Mesenchymal stem cell (in vitro differentiated cells and primary cell): ENCODE results near the gene MOSMO.

Experiments used
- DNase-seq: peaks from one replicate; pipeline ENCODE4 v3.0.0-alpha.2; 2013
- H2AFZ ChIP-seq: one replicate; pipeline ENCODE4 v1.6.1; 2013; ENCODE audit warnings: low read depth, mild to moderate bottlenecking, control low read depth, inconsistent platforms, low read length, moderate library complexity
- H2AK5ac ChIP-seq: 2 replicates; pipeline ENCODE4 v1.6.1; 2013; ENCODE audit warnings: low read length, moderate library complexity, mild to moderate bottlenecking, inconsistent platforms; ENCODE audit not compliant: severe bottlenecking
- H2BK120ac ChIP-seq: one replicate; pipeline ENCODE4 v1.6.1; 2013; ENCODE audit warnings: low read depth, mild to moderate bottlenecking, inconsistent platforms, low read length, moderate library complexity
- H2BK12ac ChIP-seq, 2 experiments: one replicate each; pipeline ENCODE4 v1.6.1; 2013; ENCODE audit warnings: inconsistent platforms in 2 of 2, low read length in 2 of 2, mild to moderate bottlenecking in 2 of 2, moderate library complexity in 2 of 2, control low read depth in 1 of 2
- H2BK15ac ChIP-seq: one replicate; pipeline ENCODE4 v1.6.1; 2013; ENCODE audit warnings: mild to moderate bottlenecking, low read depth, inconsistent platforms; ENCODE audit not compliant: poor library complexity, severe bottlenecking
- H2BK5ac ChIP-seq: 2 replicates; pipeline ENCODE4 v1.6.1; 2013; ENCODE audit warnings: low read depth, mild to moderate bottlenecking, low read length, control low read depth, inconsistent platforms; ENCODE audit not compliant: poor library complexity, severe bottlenecking
- H3K14ac ChIP-seq, 2 experiments: one replicate each; pipeline ENCODE4 v1.6.1; 2013; ENCODE audit warnings: inconsistent platforms in 2 of 2, low read length in 2 of 2, control low read depth in 1 of 2, mild to moderate bottlenecking in 1 of 2, moderate library complexity in 1 of 2
- H3K18ac ChIP-seq, 2 experiments: one replicate each; pipeline ENCODE4 v1.6.1; 2013; ENCODE audit warnings: inconsistent platforms in 2 of 2, low read length in 2 of 2, control low read depth in 1 of 2, low read depth in 1 of 2, mild to moderate bottlenecking in 1 of 2
- H3K23ac ChIP-seq, 2 experiments: one replicate each; pipeline ENCODE4 v1.6.1; 2013; ENCODE audit warnings: inconsistent platforms in 2 of 2, low read length in 2 of 2, mild to moderate bottlenecking in 2 of 2, moderate library complexity in 2 of 2, control low read depth in 1 of 2
- H3K27ac ChIP-seq: 2 replicates; pipeline ENCODE4 v1.5.1; 2013; ENCODE audit warnings: mild to moderate bottlenecking, moderate library complexity, low read length, control low read depth, inconsistent platforms; ENCODE audit not compliant: poor library complexity, severe bottlenecking
- H3K27me3 ChIP-seq, 2 experiments: 2 replicates each; pipeline versions ENCODE4 v1.6.1 to v1.7.0; 2013; ENCODE audit warnings: low read length in 2 of 2, mild to moderate bottlenecking in 2 of 2, moderate library complexity in 2 of 2, control low read depth in 1 of 2, inconsistent platforms in 1 of 2; ENCODE audit not compliant: control insufficient read depth in 1 of 2, insufficient read depth in 1 of 2
- H3K36me3 ChIP-seq, 2 experiments: 2 replicates each; pipeline versions ENCODE4 v1.6.1 to v1.7.0; 2013; ENCODE audit warnings: low read length in 2 of 2, control low read depth in 1 of 2, inconsistent platforms in 1 of 2, low read depth in 1 of 2, mild to moderate bottlenecking in 1 of 2; ENCODE audit not compliant: insufficient read depth in 2 of 2, control insufficient read depth in 1 of 2
- H3K4ac ChIP-seq, 2 experiments: one replicate each; pipeline ENCODE4 v1.6.1; 2013; ENCODE audit warnings: inconsistent platforms in 2 of 2, low read length in 2 of 2, mild to moderate bottlenecking in 2 of 2, moderate library complexity in 2 of 2, control low read depth in 1 of 2, low read depth in 1 of 2
- H3K4me1 ChIP-seq: 2 replicates; pipeline ENCODE4 v1.6.1; 2013; ENCODE audit warnings: low read depth, low read length, control low read depth; ENCODE audit not compliant: control insufficient read depth, insufficient read depth
- H3K4me2 ChIP-seq: 2 replicates; pipeline ENCODE4 v1.6.1; 2013; ENCODE audit warnings: low read length, mild to moderate bottlenecking, inconsistent platforms; ENCODE audit not compliant: poor library complexity, severe bottlenecking
- H3K4me3 ChIP-seq, 2 experiments: 2 replicates each; pipeline versions ENCODE4 v1.5.1 to v1.7.0; 2013; ENCODE audit warnings: low read length in 2 of 2, mild to moderate bottlenecking in 2 of 2, control low read depth in 1 of 2, low read depth in 1 of 2; ENCODE audit not compliant: insufficient read depth in 1 of 2
- H3K79me1 ChIP-seq: replicated peaks from 2 replicates; pipeline ENCODE4 v1.6.1; 2013; ENCODE audit warnings: mild to moderate bottlenecking, control low read depth, low read length, inconsistent platforms; ENCODE audit not compliant: poor library complexity, severe bottlenecking
- H3K9ac ChIP-seq: 2 replicates; pipeline ENCODE4 v1.7.0; 2013; ENCODE audit warnings: mild to moderate bottlenecking, low read length, moderate library complexity
- H3K9me3 ChIP-seq: 2 replicates; pipeline ENCODE4 v1.7.0; 2013; ENCODE audit warnings: mild to moderate bottlenecking, low read length; ENCODE audit not compliant: control insufficient read depth
- H4K8ac ChIP-seq: one replicate; pipeline ENCODE4 v1.6.1; 2013; ENCODE audit warnings: inconsistent platforms, mild to moderate bottlenecking, low read length, moderate library complexity
- H4K91ac ChIP-seq: one replicate; pipeline ENCODE4 v1.6.1; 2013; ENCODE audit warnings: mild to moderate bottlenecking, low read length, inconsistent platforms
- WGBS: methylation state at CpG from one replicate; pipeline ENCODE4 v1.1.7; 2013; ENCODE audit warnings: mixed read lengths; 5-methylcytosine and 5-hydroxymethylcytosine counted together

The MOSMO gene

DNA sequence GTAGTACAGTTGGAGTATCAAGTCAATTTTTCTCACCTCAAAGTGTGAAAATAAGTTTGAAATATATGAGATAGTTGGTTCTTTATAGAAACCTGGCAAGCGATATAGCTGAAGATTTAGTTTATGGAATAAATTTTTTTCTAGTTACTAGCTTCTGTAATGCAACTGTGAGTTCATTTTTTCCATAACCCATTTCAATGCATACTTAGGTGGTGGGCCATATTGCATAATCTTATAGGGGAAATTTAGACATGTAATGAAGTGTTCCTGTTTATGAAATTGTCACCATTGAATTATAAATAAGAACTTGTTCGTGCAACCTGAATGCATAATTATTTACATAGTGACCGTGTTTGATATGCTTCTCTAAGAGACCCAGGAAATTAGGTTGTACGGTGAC, 9.0 kb downstream of the MOSMO start:
- H3K4me2 ChIP-seq: no peak overlapping the region
- H2BK5ac ChIP-seq: no peak overlapping the region
- H2BK120ac ChIP-seq: no peak overlapping the region
- H3K9ac ChIP-seq: no peak overlapping the region
- no peak overlapping the region for H2BK12ac ChIP-seq
- no peak overlapping the region for H4K91ac ChIP-seq
- H3K4me3 ChIP-seq: no peak overlapping the region
- peaks cover 16% of the 10 kb centered on the region for H3K79me1 ChIP-seq
- no peak overlapping the region for H3K18ac ChIP-seq
- no peak overlapping the region for H3K4ac ChIP-seq
- H2AK5ac ChIP-seq: no peak overlapping the region
- no peak overlapping the region for H3K27ac ChIP-seq
- H3K14ac ChIP-seq: no peak overlapping the region
- no peak overlapping the region for H2BK15ac ChIP-seq
- H3K4me1 ChIP-seq: no peaks in the 10 kb centered on the region
- H3K36me3 ChIP-seq: no peaks in the 10 kb centered on the region
- no peaks in the 10 kb centered on the region for H3K27me3 ChIP-seq
- no peak for DNase-seq
- no CpG with 5 or more reads among the region's 4 CpGs for whole genome bisulfite sequencing
- H3K9me3 ChIP-seq: no peaks in the 10 kb centered on the region
- H2AFZ ChIP-seq: no peak overlapping the region
- no peak overlapping the region for H3K23ac ChIP-seq
- H4K8ac ChIP-seq: no peak overlapping the region

DNA sequence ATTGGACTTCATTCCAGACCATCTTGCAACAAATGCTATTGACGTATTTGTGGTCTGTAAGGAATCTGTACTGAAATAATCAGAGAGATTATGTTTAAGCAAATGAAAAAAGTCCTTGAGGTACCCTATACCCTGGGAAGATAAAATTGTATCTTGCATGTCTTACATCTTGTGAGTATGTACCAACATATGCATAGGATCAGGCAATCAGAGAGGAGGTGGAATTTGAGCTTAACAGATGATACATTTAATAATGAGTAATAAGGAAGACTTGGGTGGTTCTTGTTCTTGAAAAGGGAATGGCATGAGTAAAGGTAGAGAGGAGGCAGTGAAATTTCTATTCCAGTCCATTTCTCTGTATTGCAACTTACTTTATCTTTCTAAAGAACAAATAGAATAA, 10.6 kb downstream of the MOSMO start:
- DNase-seq: no peak
- H2AFZ ChIP-seq: no peak overlapping the region
- no peak overlapping the region for H2BK120ac ChIP-seq
- no peak overlapping the region for H4K91ac ChIP-seq
- no peak overlapping the region for H3K14ac ChIP-seq
- no peak overlapping the region for H3K4ac ChIP-seq
- no peak overlapping the region for H3K4me2 ChIP-seq
- H3K18ac ChIP-seq: no peak overlapping the region
- no peak overlapping the region for H3K9ac ChIP-seq
- WGBS: 100% methylated on average over 1 of the region's 1 CpG
- H3K27me3 ChIP-seq: no peaks in the 10 kb centered on the region
- H2BK5ac ChIP-seq: no peak overlapping the region
- no peak overlapping the region for H3K4me3 ChIP-seq
- no peaks in the 10 kb centered on the region for H3K9me3 ChIP-seq
- no peak overlapping the region for H2BK12ac ChIP-seq
- H3K4me1 ChIP-seq: no peaks in the 10 kb centered on the region
- H3K27ac ChIP-seq: no peak overlapping the region
- H2BK15ac ChIP-seq: no peak overlapping the region
- no peak overlapping the region for H4K8ac ChIP-seq
- H3K23ac ChIP-seq: no peak overlapping the region
- no peak overlapping the region for H2AK5ac ChIP-seq
- peaks cover 20% of the 10 kb centered on the region for H3K79me1 ChIP-seq
- peaks cover 0 to 3% of the 10 kb centered on the region in 2 experiments for H3K36me3 ChIP-seq

DNA sequence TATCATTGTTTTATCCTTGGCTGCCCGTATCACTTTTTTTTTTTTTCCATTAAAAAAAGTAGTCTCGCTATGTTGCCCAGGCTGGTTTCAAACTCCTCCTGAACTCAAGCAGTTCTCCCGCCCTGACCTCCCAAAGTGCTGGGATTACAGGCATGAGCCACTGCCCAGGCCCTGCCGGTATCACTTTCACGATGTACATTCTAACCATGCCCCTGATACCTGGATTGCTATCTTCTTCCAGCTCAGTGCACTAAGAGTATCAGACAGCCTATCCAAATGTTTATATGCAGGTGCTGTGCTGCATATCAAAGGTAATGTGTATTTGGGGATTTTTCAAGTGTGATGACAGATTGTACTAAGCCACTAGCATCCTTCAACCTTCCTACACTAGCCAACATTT, 14.2 kb downstream of the MOSMO start:
- Histone ChIP-seq H3K27ac (no peak overlapping the region), H3K79me1 (peaks cover 14% of the 10 kb centered on the region), H3K4ac (no peak overlapping the region), H2BK120ac (no peak overlapping the region), H3K4me2 (no peak overlapping the region), H3K23ac (no peak overlapping the region), H3K9me3 (no peaks in the 10 kb centered on the region), H2BK15ac (no peak overlapping the region), H3K36me3 (peaks cover 0 to 3% of the 10 kb centered on the region in 2 experiments), H3K14ac (no peak overlapping the region), H3K27me3 (no peaks in the 10 kb centered on the region), H3K9ac (no peak overlapping the region), H2BK12ac (no peak overlapping the region), H4K8ac (no peak overlapping the region), H2BK5ac (no peak overlapping the region), H4K91ac (no peak overlapping the region), H2AK5ac (no peak overlapping the region), H3K4me3 (no peak overlapping the region), H3K4me1 (peaks cover 1% of the 10 kb centered on the region), H2AFZ (no peak overlapping the region), H3K18ac (no peak overlapping the region)
- DNase-seq: no peak
- 99% methylated on average over 5 of the region's 5 CpGs for WGBS

DNA sequence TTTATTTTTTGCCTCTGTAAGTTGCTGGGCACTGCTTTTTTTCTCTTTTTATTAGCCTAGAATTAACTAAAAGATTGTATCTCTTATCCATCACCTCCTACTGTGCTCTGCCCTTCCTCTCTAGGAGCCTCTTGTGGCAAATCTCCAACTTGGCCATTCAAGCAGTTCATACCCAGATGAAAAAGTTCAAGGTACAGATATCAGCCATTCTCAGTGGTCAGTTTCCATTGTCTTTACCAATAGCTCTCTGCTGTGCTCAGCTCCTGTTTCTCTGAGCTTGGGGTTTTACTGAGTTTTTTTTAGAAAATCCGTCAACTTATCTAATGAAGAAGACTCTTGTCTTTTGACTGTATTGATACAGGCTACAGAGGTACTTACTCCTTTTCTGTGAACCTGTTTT, 15.6 kb downstream of the MOSMO start:
- Histone ChIP-seq H3K27me3 (no peaks in the 10 kb centered on the region), H4K8ac (no peak overlapping the region), H3K4ac (no peak overlapping the region), H3K4me2 (no peak overlapping the region), H3K79me1 (peaks cover 15% of the 10 kb centered on the region), H3K27ac (no peak overlapping the region), H3K4me3 (no peak overlapping the region), H3K9ac (no peak overlapping the region), H3K18ac (no peak overlapping the region), H3K36me3 (peaks cover 0 to 3% of the 10 kb centered on the region in 2 experiments), H2BK12ac (no peak overlapping the region), H4K91ac (no peak overlapping the region), H2AK5ac (no peak overlapping the region), H2BK120ac (no peak overlapping the region), H3K4me1 (peaks cover 1% of the 10 kb centered on the region), H3K14ac (no peak overlapping the region), H3K9me3 (no peaks in the 10 kb centered on the region), H2BK15ac (no peak overlapping the region), H2BK5ac (no peak overlapping the region), H2AFZ (no peak overlapping the region), H3K23ac (no peak overlapping the region)
- 50% methylated on average over 1 of the region's 1 CpG for WGBS
- DNase-seq: no peak
